ENCODE results near the gene FHIP1B.
"Not testable (repeated sequence)": the region's sequence is repeated elsewhere in the genome, so short reads cannot be mapped to it uniquely, and the experiment has no call there.

The FHIP1B gene

DNA sequence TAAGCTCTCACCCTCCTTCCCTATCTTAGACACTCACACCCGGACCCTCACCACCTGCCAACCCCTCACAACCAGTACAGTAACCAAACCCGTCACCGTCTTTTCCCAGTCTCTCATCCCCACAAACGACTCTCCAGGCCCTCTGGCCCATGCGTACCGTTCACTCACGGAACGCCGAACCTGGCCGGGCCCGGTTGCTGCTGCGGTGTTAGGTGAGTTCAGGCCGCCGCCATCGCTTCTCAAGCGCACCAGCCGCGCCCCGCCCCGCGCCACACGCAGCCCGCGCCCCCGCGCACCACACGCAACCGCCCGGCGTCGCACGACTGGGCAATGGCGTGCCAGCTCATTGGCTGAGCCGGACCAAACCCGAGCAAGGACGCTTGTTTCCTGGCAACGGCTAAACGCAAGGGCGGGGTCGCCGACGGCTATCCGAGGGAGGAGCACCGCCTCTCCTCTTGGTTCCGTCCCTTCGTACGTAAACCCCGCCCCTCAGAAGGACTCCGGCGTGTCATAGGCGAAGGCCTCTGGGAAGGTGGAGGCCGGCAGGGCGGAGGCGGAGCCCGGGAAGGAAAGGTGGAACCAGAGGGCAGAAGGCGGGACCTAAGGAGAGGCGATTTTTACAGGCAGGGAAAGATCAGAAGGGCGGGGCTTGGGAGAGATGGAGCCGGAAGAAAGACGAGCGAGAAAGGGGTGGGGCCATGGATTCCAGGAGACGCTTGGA is at the start of gene FHIP1B:
FHIP1B (minus strand) TSS at position 250 of the 721 bp plus-strand sequence. CDS start 10,120 bp downstream, outside the sequence.
- peak; percentile 99 for DNase-seq (ENCODE audit: low read depth in 2 of 2)

DNA sequence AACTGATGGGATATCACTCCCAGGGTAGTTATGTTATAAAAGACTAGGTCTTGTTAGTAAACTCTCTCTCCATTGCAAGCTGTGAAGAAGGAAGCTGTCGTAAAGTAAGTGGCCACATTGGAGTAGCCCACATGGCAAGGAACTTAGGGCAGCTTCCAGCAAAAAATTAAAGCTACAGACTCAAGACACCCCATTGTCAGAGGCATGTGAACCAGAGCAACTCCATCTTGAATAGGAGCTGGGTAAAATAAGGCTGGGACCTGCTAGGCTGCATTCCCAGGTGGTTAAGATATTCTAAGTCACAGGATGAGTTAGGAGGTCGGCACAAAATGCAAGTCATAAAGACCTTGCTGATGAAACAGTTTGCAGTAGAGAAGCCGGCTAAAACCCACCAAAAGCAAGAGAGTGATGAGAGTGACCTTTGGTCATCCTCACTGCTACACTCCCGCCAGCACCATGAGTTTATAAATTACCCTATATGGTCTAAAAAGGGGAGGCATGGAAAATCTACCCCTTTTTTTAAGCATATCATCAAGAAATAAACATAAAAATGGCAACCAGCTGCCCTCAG is 49.1 kb upstream of the FHIP1B start:
- no peak for DNase-seq (ENCODE audit: low read depth in 2 of 2)

DNA sequence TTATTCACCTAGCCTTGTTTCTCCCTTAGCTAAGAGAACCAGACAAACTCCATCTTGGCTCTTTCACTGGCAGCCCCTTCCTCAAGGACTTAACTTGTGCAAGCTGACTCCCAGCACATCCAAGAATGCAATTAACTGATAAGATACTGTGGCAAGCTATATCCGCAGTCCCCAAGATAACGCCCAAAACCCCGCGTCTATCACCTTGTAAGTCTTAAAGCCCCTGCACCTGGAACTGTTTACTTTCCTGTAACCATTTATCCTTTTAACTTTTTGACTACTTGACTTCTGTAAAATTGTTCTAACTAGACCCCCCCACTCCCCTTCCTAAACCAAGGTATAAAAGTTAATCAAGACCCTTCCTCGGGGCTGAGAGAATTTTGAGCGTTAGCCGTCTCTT is 46.4 kb upstream of the FHIP1B start:
- DNase-seq (ENCODE audit: low read depth in 2 of 2): not testable (repeated sequence)

DNA sequence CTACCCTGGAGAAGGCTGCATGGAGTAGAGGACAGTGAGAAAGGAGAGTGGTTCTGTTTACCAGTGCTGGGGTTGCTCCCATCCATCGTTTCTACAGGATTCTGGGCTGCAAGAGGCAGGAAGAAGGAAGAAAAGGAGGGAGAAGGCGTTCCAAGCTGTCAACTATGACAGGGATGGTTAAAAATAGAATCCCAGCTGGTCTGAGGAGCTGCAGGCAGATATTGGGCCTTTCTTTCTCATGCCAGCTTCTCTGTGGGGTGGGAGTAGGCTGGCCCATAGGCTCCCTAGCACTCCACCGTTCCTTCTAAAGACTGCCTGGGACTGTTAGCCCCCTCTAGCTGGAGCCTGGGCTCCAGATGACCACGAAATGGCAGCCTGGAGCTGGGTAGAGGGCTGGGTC is 38.8 kb upstream of the FHIP1B start:
- DNase-seq (ENCODE audit: low read depth in 2 of 2): no peak

DNA sequence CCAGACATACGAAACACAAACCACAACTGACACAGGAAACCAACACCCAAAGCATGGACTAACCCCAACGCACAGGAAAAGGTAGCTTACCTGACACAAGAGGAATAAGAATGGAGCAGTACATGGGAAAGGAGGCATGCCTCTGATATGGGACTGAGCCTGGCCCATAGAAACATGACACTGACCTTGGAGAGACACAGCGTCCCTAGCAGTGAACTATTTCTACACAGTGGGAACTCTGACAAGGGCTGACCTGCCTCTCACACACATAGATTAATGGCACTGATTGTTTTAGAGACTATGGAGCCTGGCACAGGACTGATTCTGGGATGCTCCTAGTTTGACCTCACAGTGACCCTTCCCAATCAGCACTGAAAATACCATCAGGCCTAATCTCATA is 37.2 kb upstream of the FHIP1B start:
- no peak for DNase-seq (ENCODE audit: low read depth in 2 of 2)

DNA sequence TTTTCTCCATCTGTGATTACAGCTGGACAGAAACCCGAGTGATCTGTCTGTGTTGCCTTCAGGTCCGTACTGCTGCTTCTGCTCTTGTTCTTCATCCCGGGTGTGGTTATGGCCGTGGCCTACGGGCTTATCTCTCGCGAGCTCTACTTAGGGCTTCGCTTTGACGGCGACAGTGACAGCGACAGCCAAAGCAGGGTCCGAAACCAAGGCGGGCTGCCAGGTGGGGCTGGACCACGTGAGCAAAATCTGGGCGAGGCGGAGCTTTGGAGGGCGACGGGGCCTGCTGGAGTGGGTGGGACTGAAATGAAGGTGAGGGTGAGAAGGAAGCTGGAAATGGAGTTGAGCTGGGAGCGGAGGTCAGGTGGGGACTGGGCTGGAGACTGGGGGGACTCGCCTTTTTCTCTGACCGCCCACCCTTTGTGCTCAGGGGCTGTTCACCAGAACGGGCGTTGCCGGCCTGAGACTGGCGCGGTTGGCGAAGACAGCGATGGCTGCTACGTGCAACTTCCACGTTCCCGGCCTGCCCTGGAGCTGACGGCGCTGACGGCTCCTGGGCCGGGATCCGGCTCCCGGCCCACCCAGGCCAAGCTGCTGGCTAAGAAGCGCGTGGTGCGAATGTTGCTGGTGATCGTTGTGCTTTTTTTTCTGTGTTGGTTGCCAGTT is 36.3 kb upstream of the FHIP1B start:
- DNase-seq (ENCODE audit: low read depth in 2 of 2): no peak

- DNase-seq (ENCODE audit: low read depth in 2 of 2): no peak
Observed at GRCh38 chr11:6269994-6270393, 35.6 kb upstream of the FHIP1B start.

GRCh38 chr11:6268820-6269219 is 34.4 kb upstream of the FHIP1B start:
- DNase-seq (ENCODE audit: low read depth in 2 of 2): no peak

GRCh38 chr11:6263662-6264061 is 29.2 kb upstream of the FHIP1B start:
- DNase-seq (ENCODE audit: low read depth in 2 of 2): no peak

GRCh38 chr11:6260207-6260726 is 25.8 kb upstream of the FHIP1B start:
- no peak for DNase-seq (ENCODE audit: low read depth in 2 of 2)

- no peak for DNase-seq (ENCODE audit: low read depth in 2 of 2)
Observed at GRCh38 chr11:6258571-6259081, 24.2 kb upstream of the FHIP1B start.

DNA sequence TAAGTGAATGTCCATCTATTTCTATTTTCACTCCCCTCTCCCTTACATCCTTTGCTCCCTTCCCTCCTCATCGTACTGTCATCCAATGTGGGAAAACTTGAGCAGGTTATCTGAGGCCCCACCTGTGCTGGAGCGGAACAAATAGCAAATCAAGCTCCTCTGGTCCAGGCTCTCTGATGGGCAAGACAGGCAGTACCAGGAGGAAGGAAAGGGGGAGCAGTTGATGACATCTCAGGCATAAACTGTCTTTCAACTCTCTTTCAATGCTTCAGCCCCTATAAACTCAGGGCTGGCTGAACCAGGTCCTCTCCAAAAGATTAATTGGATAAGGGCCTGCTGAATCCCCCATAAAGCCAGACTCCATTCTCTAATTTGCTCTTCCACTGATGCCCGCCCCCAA is 23.7 kb upstream of the FHIP1B start:
- DNase-seq (ENCODE audit: low read depth in 2 of 2): no peak

DNA sequence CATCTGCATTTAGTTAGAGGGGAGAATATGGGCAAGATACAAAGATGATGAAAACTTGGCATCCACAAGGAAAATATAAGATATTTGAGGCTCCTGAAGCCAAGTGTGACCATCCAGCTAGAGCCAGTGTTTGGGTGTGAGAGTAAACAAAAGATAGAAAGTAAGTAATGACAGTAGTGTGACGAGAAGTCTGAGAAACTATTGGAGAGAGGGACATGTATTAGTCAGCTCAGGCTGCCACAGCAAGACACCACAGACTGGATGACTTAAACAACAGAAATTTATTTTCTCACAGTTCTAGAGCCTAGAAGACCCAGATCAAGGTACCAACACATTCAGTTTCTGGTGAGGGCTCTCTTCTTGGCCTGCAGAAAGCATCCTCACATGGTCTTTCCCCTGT is 18.8 kb upstream of the FHIP1B start:
- no peak for DNase-seq (ENCODE audit: low read depth in 2 of 2)

DNA sequence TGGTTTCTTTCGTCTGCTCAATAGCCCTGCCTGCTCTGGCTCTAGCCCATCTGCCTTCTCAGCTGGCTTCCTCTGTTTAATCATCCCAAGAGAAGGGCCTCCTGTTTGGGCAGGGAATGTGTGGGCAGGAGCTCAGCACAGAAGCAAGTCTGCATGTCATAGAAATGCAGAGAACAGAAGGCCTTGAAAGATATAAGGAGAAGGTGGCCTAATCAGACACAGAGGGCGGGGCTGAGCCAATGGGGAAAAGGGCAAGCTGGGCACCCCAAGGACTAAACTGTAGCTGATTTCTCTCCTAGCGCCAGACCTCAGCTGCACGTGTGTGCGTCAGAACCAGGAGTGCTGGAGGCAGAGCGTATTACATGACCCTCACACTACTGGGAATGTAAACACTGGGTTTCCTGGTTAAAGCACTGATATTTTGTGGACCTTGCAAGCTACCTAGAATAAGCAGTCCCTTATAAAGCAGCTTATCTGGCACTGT is 17.6 kb upstream of the FHIP1B start:
- DNase-seq (ENCODE audit: low read depth in 2 of 2): no peak

DNA sequence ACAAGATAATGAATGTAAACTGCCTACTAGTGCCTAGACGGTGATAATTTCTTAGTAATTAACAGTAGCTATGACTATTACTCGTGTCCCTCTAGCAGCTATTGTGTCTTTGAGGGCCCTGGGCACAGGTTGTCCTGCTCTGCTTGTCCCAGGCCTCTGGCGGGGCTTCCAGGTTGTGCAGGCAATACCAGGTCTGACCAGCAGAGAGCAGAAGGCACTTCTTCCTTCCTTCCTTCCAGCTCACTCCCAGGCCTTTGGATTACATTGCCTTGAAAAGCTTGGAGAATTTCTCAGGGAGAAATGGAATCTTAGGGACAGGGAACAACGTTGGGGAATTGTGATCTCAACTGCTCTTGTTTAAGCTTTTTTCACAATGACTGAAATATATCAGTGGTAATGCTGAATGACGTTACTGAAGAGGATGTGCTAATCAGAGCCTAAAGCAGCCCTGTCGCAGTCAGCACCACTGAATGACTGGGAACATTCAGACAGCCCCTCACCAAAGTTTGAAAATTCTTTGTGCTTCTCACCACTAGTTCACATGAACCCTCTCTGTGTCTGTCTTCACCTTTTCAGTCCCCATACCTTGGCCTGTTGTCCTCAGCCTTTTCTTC is 16.8 kb upstream of the FHIP1B start:
- no peak for DNase-seq (ENCODE audit: low read depth in 2 of 2)

DNA sequence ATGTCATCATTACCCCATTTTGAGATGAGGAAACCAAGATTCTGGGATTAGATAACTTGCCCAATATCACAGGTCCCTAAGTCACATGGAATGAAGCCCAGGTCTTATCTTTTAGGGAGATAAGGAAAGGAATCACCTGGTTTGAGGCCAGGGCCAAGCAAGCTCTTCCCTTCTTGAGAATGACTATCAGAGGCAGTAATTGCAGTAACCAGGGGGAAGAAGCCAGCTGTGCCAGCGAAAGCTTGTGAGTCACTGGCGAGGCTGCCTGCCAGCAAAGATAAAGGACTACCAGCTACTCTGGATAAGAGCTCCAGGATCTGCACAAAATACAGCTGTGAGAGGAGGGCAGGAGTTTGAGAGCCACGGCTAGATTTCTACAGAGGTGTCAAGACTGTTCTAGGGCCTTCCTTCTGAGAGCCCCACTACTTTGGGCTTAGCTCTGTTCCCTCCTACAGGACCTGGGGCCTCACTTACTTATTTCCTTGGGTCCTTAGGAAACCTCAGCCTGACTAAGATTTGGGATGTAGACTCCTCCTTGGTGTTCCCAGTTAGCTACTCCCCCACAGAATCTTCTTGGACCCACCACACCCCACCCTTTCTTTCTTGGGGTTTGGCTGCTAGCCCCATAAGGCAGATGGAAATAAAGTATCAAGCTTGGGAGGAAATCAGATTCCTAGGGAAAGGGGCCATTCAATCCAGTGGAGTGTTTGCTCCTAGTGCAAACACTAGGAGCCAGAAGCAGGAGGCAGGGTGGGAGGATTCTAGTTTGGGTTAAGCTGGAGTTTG is 15.5 kb upstream of the FHIP1B start:
- DNase-seq (ENCODE audit: low read depth in 2 of 2): no peak

GRCh38 chr11:6248897-6249296 is 14.5 kb upstream of the FHIP1B start:
- DNase-seq (ENCODE audit: low read depth in 2 of 2): not testable (repeated sequence)

DNA sequence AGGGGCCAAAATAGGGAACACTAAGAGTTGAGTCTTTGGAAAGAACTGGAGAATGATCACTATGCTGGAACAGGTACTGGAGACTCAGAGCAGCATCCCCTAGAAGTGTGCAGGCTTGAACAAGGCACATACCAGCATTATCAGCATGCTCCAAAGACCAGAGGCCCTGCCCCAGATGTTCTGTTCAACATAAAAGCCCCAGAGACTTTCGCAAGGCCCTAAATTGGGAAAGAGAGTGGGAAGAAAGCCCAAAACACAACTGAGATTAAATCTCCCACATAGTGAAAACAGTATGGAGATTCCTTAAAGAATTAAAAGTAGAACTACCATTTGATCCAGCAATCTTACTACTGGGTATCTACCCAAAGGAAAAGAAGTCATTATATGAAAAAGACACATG is 13.8 kb upstream of the FHIP1B start:
- DNase-seq (ENCODE audit: low read depth in 2 of 2): no peak

DNA sequence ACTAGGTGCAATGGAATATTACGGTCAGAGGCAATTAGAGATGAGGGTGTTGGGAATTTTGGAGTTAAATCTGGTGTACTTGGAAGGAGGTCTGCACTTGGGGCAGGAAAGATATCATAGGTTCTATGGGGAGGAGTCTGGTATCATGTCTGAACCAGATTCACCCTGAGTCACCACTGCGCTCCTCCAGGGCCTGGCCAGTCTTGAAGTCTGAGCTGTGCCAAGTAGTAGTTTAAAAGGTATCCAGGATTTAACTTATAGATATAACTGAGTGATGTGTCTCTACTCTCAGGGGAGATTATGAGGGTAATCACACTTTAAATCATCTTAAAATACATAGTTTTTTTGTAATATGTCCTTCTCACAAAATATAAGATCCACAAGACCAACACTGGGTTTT is 11.1 kb upstream of the FHIP1B start:
- no peak for DNase-seq (ENCODE audit: low read depth in 2 of 2)

GRCh38 chr11:6241316-6241715 is 6.9 kb upstream of the FHIP1B start:
- no peak for DNase-seq (ENCODE audit: low read depth in 2 of 2)

DNA sequence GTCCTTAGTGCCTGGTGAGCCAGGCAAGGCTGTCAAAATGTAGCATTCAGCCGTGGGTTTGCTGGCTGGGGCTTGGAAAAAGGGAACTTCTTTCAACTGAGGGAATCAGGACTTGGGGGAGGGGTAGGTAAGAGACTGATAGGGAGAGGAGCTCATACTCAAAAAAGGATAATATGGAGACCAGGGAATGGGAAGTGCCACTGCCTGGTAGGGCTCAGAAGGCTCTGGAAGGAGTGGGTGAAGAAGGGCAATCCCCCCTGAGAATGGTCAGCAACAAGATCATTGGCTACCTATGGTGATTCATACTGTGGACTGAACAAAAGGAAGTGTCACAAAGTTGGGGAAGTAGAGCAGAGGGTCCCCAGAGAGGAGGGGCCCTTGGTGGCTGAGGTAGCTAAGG is 6.3 kb upstream of the FHIP1B start:
- no peak for DNase-seq (ENCODE audit: low read depth in 2 of 2)

Measured in stimulated activated CD8-positive, alpha-beta memory T cell treated with anti-CD3 and anti-CD28 coated beads, Interleukin-7, amount 100 ng/mL, for 4 hours (primary cell).